ENCODE results near the gene PPL. TPM values are rescaled to one million over a fixed set of nuclear protein-coding genes. Genes with fewer than 3 reads are reported as not detected.

The PPL gene
- total RNA-seq, 6 experiments from 2014 or later, result 6.9 to 23.8 (median 14.4) TPM

DNA sequence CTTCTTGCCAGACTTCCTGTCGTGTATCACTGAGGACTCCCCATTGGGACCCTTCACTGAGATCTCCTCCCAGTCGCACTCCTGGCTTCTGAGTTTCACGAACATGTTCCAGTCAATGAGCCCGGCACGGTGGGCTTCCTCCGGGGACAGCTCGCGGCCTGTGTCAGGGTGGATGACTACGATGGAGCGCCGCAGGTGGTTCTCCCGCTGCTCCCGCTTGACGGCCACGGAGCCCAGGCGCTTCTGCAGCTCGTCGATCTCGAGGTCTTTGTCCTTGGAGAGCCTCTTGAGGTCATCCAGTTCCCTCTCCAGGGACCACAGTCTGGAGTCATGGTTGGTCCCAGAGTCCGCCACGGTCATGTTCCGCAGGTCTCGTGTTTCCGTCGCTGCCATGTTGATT, 53.4 kb downstream of the PPL start:
- Histone ChIP-seq H3K27me3 (no peaks in the 10 kb centered on the region), H3K4me3 (no peak overlapping the region), H3K9me3 (no peaks in the 10 kb centered on the region), H3K4me1 (peaks cover 0 to 9% (median 0%) of the 10 kb centered on the region in 4 donors), H3K27ac (no peak overlapping the region), H3K36me3 (peaks cover 6 to 94% (median 55%) of the 10 kb centered on the region in 4 donors)
- no CpG with 5 or more reads among the region's 25 CpGs for WGBS (ENCODE audit: insufficient coverage, low coverage, low lambda C conversion rate, missing lambda C conversion rate)
- no peak for ATAC-seq
- TF ChIP-seq, protein P1, sequence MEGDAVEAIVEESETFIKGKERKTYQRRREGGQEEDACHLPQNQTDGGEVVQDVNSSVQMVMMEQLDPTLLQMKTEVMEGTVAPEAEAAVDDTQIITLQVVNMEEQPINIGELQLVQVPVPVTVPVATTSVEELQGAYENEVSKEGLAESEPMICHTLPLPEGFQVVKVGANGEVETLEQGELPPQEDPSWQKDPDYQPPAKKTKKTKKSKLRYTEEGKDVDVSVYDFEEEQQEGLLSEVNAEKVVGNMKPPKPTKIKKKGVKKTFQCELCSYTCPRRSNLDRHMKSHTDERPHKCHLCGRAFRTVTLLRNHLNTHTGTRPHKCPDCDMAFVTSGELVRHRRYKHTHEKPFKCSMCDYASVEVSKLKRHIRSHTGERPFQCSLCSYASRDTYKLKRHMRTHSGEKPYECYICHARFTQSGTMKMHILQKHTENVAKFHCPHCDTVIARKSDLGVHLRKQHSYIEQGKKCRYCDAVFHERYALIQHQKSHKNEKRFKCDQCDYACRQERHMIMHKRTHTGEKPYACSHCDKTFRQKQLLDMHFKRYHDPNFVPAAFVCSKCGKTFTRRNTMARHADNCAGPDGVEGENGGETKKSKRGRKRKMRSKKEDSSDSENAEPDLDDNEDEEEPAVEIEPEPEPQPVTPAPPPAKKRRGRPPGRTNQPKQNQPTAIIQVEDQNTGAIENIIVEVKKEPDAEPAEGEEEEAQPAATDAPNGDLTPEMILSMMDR (IDR thresholded peaks at IDR 0.05), result no peak
- no peak for TF ChIP-seq POLR2A (IDR thresholded peaks at IDR 0.05)
- intact Hi-C loops (cut with DNase I), result no loop called here
- peak in 1 of 3 donors; percentile 50 for DNase-seq

DNA sequence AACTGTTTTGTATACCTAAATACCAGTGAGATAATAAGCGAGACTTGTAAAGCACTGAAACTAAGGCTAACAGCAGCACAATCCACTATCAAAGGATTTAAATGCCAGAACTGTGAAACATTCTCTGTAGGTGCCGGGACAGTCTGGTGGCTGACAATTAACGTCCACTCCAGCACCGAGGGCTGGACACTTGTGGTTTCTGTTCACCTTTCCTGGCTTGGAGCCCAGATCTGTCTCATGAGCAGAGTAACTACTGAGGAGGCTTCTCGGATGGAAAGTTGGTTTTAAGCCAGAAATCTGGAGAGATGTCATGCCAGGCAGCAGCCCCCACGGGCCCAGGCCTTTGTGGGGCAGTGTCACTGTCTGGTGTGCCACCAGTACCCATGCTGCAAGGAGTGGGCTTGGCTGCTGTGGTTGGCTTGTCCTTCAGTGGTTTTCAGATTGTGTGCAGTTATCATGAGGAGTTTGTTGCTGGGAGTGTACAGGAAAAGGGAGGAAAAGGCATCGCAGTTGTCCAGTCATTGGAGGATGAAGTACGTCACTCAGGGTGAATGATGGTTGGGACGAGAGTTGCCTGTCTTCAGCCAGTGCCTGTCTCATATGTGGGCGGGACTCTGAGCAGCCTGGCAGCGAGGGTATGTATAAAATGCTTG, 54.2 kb downstream of the PPL start:
- WGBS (ENCODE audit: insufficient coverage, low coverage, low lambda C conversion rate, missing lambda C conversion rate), result 63% methylated on average over 8 of the region's 11 CpGs
- peak; percentile 64 to 80 (median 72) for ATAC-seq
- Histone ChIP-seq H3K4me3 (no peak overlapping the region), H3K27me3 (no peaks in the 10 kb centered on the region), H3K4me1 (peaks cover 0 to 8% (median 0%) of the 10 kb centered on the region in 4 donors), H3K27ac (no peak overlapping the region), H3K9me3 (no peaks in the 10 kb centered on the region), H3K36me3 (peaks cover 6 to 100% (median 57%) of the 10 kb centered on the region in 4 donors)
- intact Hi-C loops (cut with DNase I), result no loop called here
- no peak for TF ChIP-seq POLR2A (IDR thresholded peaks at IDR 0.05)
- TF ChIP-seq, protein P1 (IDR thresholded peaks at IDR 0.05), result no peak
- DNase-seq, result peak in 2 of 3 donors; percentile 49 to 75

DNA sequence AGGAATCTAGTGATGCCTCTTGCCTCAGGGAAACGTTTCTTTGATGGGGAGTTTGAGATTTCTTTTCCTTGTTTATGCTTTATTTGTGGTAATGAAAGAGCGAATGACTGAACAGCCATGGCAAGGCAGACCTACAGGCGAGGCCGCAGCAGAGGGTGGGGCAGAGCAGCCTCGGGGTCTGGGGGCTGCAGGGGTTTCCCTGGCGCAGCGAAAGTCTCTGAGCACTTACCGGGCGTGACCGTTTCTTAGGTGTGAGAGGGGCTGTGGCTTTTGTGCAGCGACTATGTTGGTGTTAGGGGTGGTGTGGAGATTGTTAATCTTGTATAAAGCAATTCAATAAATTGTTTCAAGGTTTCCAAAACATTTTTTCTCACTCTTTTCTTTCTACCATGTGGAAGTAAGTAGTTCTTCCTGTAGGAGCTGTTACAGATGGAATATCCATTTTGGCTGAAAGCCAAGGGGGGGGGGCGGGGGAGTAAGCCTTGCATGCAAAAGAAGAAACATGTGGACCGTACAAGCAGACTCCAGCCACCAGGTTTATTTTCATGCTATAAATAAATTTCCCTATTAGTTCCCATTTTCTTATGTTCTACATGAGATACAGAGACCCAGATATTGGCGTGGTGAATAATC, 54.8 kb downstream of the PPL start:
- peak in 1 of 3 donors; percentile 35 for DNase-seq
- H3K27ac ChIP-seq, result no peak overlapping the region

DNA sequence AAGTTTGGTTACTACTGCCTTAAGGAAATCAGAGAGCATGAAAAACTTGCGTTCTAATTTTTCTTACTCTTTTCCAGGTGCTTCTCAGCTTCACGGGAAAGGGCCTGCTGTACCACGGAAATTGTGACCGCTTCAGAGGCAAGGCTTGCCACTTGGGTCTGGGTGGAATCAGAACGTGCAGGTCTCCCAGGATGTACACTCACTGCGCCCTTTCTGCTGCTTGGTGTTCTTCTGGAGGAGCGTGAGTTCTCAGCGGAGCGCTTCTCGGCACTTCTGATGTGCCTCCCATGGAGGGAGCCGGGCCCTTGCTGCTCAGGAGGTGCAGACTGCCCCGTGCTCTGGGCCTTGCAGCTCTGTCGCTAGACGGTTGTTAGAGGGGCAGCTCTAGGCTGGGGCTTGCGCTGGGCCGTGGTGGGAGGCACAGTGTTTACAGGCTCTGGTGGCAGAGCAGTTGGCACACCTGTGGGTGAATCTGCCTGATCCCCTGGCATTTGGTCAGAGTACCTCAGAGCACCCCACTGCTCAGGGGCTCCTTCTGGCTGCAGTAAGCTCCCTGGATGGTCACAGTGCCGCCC, 56.9 kb downstream of the PPL start:
- WGBS (ENCODE audit: insufficient coverage, low coverage, low lambda C conversion rate, missing lambda C conversion rate), result 81% methylated on average over 3 of the region's 17 CpGs
- peak in 1 of 3 donors; percentile 44 for DNase-seq
- Histone ChIP-seq H3K27ac (no peak overlapping the region), H3K4me3 (no peak overlapping the region), H3K9me3 (no peaks in the 10 kb centered on the region), H3K4me1 (peaks cover 0 to 8% (median 0%) of the 10 kb centered on the region in 4 donors), H3K36me3 (peaks cover 6 to 98% (median 60%) of the 10 kb centered on the region in 4 donors), H3K27me3 (no peaks in the 10 kb centered on the region)
- no peak for TF ChIP-seq POLR2A (IDR thresholded peaks at IDR 0.05)
- TF ChIP-seq, protein P1 (IDR thresholded peaks at IDR 0.05), result no peak
- intact Hi-C loops (cut with DNase I), result no loop called here
- no peak for ATAC-seq

More for the DNA sequence above, 54.8 kb downstream of the PPL start:
- TF ChIP-seq POLR2A (IDR thresholded peaks at IDR 0.05), result no peak
- TF ChIP-seq, protein P1 (IDR thresholded peaks at IDR 0.05), result no peak
- intact Hi-C loops (cut with DNase I), result no loop called here
- no peak for ATAC-seq
- no peaks in the 10 kb centered on the region for H3K9me3 ChIP-seq
- 75% methylated on average over 14 of the region's 14 CpGs for WGBS (ENCODE audit: insufficient coverage, low coverage, low lambda C conversion rate, missing lambda C conversion rate)
- H3K36me3 ChIP-seq, result peaks cover 6 to 100% (median 55%) of the 10 kb centered on the region in 4 donors
- no peaks in the 10 kb centered on the region for H3K27me3 ChIP-seq
- H3K4me3 ChIP-seq, result no peak overlapping the region
- peaks cover 0 to 8% (median 0%) of the 10 kb centered on the region in 4 donors for H3K4me1 ChIP-seq

Measured in right lobe of liver (tissue), 6 donors.